ENCODE results near the gene TBX4.

The TBX4 gene

DNA sequence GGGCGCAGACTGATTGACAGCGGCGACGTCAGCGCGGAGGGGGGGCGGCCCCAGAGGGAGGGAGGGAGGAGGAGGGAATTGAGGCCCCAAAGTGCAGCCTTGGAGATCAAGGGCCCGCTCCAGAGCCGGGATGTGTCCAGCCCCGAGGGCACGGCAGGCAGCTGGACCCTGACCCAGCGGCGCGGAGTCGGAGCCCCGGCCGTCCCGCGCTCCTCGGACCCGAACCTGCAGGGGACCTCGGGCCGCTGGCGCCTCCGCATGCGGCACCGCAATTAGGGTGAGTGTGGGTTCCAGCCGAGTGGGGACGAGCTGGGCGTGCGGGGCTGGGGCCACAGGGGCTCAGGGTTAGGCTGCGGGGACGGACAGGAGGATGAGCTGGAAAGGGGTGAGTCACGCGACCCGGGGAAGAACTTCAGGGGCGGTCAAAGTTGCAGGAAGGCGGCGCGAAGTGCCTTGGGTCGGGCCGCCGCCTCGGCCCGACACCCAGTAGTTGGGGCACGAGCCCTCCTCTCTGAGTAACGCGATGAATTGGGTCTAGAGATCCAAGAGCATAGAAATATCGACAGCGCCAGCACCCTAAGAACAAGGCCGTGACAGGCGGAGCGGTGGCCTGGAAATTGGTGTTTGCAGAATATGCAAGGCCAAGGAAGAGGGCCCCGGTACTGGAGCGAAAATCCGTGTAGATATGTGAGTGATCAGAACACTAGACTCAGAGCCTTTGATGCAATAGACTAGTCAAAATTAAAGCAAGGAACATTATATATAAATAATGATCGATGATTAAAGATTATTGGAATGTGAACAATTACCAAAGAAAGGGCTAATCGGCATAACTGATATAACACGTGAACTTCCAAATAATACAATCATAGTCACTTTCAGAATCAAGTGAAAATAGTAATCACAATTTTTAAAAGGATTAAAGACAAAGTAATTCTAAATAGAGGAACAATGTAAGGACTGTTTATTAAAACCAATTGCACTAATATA is at the start of gene TBX4:
TBX4 (plus strand) TSS at position 122 of the 990 bp plus-strand sequence. CDS start 4,069 bp downstream, outside the sequence.
- FAIRE-seq (no peak), DNase-seq (ENCODE audit: insufficient read length, low spot score) (no peak)
- TF ChIP-seq, protein P1, sequence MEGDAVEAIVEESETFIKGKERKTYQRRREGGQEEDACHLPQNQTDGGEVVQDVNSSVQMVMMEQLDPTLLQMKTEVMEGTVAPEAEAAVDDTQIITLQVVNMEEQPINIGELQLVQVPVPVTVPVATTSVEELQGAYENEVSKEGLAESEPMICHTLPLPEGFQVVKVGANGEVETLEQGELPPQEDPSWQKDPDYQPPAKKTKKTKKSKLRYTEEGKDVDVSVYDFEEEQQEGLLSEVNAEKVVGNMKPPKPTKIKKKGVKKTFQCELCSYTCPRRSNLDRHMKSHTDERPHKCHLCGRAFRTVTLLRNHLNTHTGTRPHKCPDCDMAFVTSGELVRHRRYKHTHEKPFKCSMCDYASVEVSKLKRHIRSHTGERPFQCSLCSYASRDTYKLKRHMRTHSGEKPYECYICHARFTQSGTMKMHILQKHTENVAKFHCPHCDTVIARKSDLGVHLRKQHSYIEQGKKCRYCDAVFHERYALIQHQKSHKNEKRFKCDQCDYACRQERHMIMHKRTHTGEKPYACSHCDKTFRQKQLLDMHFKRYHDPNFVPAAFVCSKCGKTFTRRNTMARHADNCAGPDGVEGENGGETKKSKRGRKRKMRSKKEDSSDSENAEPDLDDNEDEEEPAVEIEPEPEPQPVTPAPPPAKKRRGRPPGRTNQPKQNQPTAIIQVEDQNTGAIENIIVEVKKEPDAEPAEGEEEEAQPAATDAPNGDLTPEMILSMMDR (IDR thresholded peaks at IDR 0.05; ENCODE audit: insufficient read depth, missing control alignments): no peak

DNA sequence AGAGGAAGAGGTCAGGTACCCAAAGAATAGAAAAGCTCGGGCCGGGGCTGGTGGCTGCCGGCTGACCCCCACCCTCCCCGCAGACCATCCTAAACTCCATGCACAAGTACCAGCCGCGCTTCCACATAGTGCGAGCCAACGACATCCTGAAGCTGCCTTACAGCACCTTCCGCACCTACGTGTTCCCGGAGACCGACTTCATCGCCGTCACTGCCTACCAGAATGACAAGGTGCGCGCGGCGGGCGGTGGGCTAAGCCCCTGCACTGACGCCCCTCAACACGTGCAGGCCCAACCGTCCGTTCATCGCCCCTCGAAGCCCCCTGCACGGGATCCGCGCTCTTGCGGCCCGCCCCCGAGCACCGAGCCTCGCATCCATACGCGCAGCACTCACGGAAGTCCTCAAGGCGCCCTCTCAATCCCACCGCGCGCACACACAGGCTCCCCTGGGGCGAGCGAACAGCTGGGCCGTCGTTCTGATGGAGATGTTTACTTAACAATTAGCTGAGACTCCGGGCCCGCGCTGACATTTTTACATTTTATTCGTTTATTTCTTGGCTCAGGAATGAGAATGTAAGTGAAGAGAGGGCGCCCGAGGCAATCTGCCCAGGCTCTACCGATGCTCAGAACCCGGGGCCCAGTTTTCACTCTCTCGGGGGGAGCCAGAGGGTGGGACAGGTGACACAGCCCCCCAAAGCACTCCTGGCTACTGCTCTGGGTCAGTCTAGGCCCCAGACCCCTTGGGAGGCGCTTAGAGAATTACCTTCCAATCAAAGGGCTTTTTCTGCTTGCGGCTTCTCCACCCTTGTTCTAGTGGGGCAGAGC is 49.0 kb upstream of the TBX4 start:
- FAIRE-seq: no peak
- no peak for DNase-seq (ENCODE audit: insufficient read length, low spot score)
- TF ChIP-seq, protein P1 (IDR thresholded peaks at IDR 0.05; ENCODE audit: insufficient read depth, missing control alignments): no peak

DNA sequence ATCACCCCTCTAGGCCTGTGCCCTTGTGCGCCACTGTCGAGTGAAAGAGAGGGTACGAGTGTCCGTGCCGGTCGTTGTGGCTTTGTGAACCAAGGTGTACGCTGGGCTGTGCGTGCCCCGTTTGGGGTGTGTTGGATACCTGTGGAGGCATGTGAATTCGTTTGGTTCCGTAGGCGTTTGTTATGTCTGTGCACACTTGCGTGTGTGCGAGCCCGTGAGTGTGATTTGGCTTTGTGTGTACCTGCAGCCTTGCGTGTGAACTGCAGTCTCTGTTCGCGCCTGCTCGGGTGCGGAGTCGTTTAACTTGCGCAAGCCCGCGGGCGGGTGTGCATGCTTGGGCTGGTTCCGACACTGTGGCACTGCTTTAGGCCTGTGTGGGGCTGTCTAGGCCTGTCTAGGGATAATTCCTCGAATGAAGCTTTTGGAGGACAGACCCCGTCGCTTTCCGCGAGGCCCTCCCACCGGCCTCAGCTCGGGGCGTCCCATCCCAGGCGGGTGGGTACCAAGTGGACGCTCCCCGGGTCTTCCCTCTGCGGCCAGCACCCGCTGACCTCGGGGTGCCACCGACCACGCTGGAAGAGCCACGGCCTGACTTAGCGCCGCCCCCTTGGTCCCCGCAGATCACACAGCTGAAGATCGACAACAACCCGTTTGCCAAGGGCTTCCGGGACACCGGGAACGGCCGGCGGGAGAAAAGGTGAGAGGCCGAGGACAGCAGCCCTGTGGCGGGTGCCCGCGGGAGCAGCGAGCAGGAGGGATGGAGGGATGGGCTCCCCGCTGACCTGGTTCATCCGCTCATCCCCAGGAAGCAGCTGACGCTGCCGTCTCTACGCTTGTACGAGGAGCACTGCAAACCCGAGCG is 48.2 kb upstream of the TBX4 start:
- FAIRE-seq (no peak), DNase-seq (ENCODE audit: insufficient read length, low spot score) (peak; percentile 50)
- TF ChIP-seq, protein P1 (IDR thresholded peaks at IDR 0.05; ENCODE audit: insufficient read depth, missing control alignments): no peak

DNA sequence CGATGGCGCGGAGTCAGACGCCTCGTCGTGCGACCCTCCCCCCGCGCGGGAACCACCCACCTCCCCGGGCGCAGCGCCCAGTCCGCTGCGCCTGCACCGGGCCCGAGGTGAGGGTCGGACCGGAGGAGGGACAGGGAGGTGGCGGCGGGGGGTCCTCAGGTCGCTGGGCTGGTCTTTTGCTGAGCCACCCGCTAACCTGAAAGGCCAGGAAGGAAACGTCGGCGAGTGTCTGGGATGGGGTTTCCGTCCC is 47.6 kb upstream of the TBX4 start:
- no peak for FAIRE-seq

DNA sequence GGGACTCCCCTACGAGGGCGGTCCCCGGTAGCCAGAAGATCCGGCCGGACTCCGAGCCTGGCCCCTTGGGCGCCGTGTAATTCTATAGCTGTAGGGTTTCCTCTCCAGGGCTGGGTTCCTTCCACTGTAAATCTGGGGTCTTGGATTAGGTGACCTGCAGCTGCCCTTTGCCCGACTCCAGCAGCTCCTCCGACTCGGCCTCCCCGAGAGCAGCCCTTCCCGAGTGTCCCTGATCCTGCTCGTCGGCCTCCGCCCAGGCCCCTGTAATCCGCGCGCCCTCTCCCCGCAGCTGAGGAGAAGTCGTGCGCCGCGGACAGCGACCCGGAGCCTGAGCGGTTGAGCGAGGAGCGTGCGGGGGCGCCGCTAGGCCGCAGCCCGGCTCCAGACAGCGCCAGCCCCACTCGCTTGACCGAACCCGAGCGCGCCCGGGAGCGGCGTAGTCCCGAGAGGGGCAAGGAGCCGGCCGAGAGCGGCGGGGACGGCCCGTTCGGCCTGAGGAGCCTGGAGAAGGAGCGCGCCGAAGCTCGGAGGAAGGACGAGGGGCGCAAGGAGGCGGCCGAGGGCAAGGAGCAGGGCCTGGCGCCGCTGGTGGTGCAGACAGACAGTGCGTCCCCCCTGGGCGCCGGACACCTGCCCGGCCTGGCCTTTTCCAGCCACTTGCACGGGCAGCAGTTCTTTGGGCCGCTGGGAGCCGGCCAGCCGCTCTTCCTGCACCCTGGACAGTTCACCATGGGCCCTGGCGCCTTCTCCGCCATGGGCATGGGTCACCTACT is 47.1 kb upstream of the TBX4 start:
- FAIRE-seq (no peak), DNase-seq (ENCODE audit: insufficient read length, low spot score) (peak; percentile 17)
- TF ChIP-seq, protein P1 (IDR thresholded peaks at IDR 0.05; ENCODE audit: insufficient read depth, missing control alignments): no peak

More for the DNA sequence above, 47.6 kb upstream of the TBX4 start:
- no peak for DNase-seq (ENCODE audit: insufficient read length, low spot score)
- TF ChIP-seq, protein P1 (IDR thresholded peaks at IDR 0.05; ENCODE audit: insufficient read depth, missing control alignments): no peak

Measured in D721Med (cell line).